Testis (tissue), 5 donors: ENCODE data around the gene IST1. TPM values are rescaled to one million over a fixed set of nuclear protein-coding genes. Genes with fewer than 3 reads are reported as not detected.
A peak's percentile ranks its signal among the peaks of the same experiment; 100 is the strongest.

Source experiments
- DNase-seq: peaks from one replicate; pipeline ENCODE4 v3.0.0-alpha.2; 2019
- H3K27ac ChIP-seq, 2 donors: fragments of 200-600 bp; sonication (generic); one replicate each; pipeline ENCODE4 v1.5.1; 2019
- H3K27me3 ChIP-seq: fragments of 200-600 bp; sonication (generic); one replicate; pipeline ENCODE4 v1.5.1; 2019
- H3K36me3 ChIP-seq: fragments of 200-600 bp; sonication (generic); one replicate; pipeline ENCODE4 v1.5.1; 2017; ENCODE audit warnings: low read depth; ENCODE audit errors: missing control alignments
- H3K4me1 ChIP-seq: fragments of 200-600 bp; sonication (generic); one replicate; pipeline ENCODE4 v1.5.1; 2019
- H3K4me3 ChIP-seq, 2 donors: fragments of 200-600 bp; sonication (generic); one replicate each; pipeline ENCODE4 v1.5.1; 2017 to 2019
- H3K9me3 ChIP-seq: fragments of 200-600 bp; sonication (generic); one replicate; pipeline ENCODE4 v1.5.1; 2017
- CTCF ChIP-seq, 3 experiments: fragments of 450-650 bp in 2 of 3; fragments of 200-600 bp in 1 of 3; sonication (generic) in 1 of 3; IDR thresholded peaks; one replicate each; pipeline ENCODE4 v1.5.1; 2016 to 2019; ENCODE audit warnings: antibody characterized with exemption in 3 of 3, mild to moderate bottlenecking in 2 of 3, moderate library complexity in 1 of 3
- POLR2A ChIP-seq: fragments of 450-650 bp; IDR thresholded peaks from one replicate; pipeline ENCODE4 v1.6.1; 2017; ENCODE audit warnings: antibody characterized with exemption, mild to moderate bottlenecking, moderate library complexity
- WGBS, 2 donors: methylation state at CpG; one replicate each; pipeline ENCODE4 v1.1.5; 2018; 5-methylcytosine and 5-hydroxymethylcytosine counted together
- intact Hi-C: fragments of 100-400 bp; cut with DNase I; formaldehyde crosslinking; loops from one replicate; pipeline ENCODE4 v1.15.1; 2023; ENCODE audit warnings: low total_unique reads
- long read RNA-seq, 2 donors: transcript quantifications; one replicate each; lab custom pipeline, GENCODE V29; 2026
- polyA plus RNA-seq: library from polyadenylated mRNA; stranded (reverse); fragments of 350-450 nt; fragmentation: Illumina TruSeq; extraction: RNeasy Lipid Tissue Mini Kit (QIAGEN cat#74804); gene quantifications from one replicate; pipeline ENCODE4 v1.2.3, GENCODE V29; 2014; ENCODE audit warnings: low read depth, low replicate concordance; ENCODE audit not compliant: insufficient read depth
- total RNA-seq, 2 donors: library from RNA; depleted of rRNA; stranded (reverse); fragments of >200 nt; gene quantifications; one replicate each; pipeline ENCODE4 v1.2.3, GENCODE V29; 2016

IST1 gene
- total RNA-seq (100 to 1,000 TPM; 301 to 306 TPM), polyA plus RNA-seq (236 TPM)
- long read RNA-seq, donor 1, full-length matches to known transcripts, result 44 of 71 reads
- long read RNA-seq, donor 1, partial matches to known transcripts, result 27 of 71 reads
- long read RNA-seq, donor 1, other reads (novel, unspliced or antisense), result 0 of 71 reads
- long read RNA-seq, donor 2, full-length matches to known transcripts, result 32 of 32 reads
- long read RNA-seq, donor 2, partial matches to known transcripts, result 0 of 32 reads
- long read RNA-seq, donor 2, other reads (novel, unspliced or antisense), result 0 of 32 reads

GRCh38 chr16:71894921-71895678 is at the start of gene IST1:
TSS of gene IST1 (plus strand) at chr16:71895531. CDS start at chr16:71915641, 20,110 bp downstream.
- Histone ChIP-seq H3K27me3 (no peaks in the 10 kb centered on the region), H3K4me3 (peak within 1 kb of the TSS; percentile 86 to 97), H3K9me3 (no peaks in the 10 kb centered on the region), H3K4me1 (peaks cover 29% of the 10 kb centered on the region), H3K27ac (peak within 1 kb of the TSS; percentile 98), H3K36me3 (no peaks in the 10 kb centered on the region)
- WGBS, 2 donors, result 0 to 1% methylated on average over 28 to 45 of the region's 67 CpGs
- intact Hi-C loops, result no loop called here
- DNase-seq, result peak; percentile 99
- TF ChIP-seq POLR2A (peak; percentile 48), CTCF (IDR thresholded peaks at IDR 0.05) (no peak)

- Histone ChIP-seq H3K4me1 (peaks cover 7% of the 10 kb centered on the region), H3K27me3 (no peaks in the 10 kb centered on the region), H3K4me3 (peak within 1 kb of the TSS; percentile 77 to 99), H3K27ac (peak within 1 kb of the TSS; percentile 86), H3K9me3 (no peaks in the 10 kb centered on the region), H3K36me3 (no peaks in the 10 kb centered on the region)
- TF ChIP-seq POLR2A, result peak; percentile 85
- peak in 1 of 3 experiments; percentile 21 for TF ChIP-seq CTCF (IDR thresholded peaks at IDR 0.05)
- 0 to 1% methylated on average over 14 to 52 of the region's 62 CpGs for WGBS, 2 donors
- DNase-seq, result peak; percentile 89
- intact Hi-C loops, result no loop called here
These were observed 49.5 kb upstream of the IST1 start, which contains the start of gene ATXN1L for GRCh38 chr16:71845639-71846430. TSS of gene ATXN1L (plus strand) at chr16:71845976. CDS start at chr16:71849741, 3,765 bp downstream.

- intact Hi-C loops, result no loop called here
- Histone ChIP-seq H3K4me3 (peak overlapping the region; percentile 77 to 99), H3K9me3 (no peaks in the 10 kb centered on the region), H3K27ac (peak overlapping the region; percentile 86), H3K27me3 (no peaks in the 10 kb centered on the region), H3K4me1 (peaks cover 7% of the 10 kb centered on the region), H3K36me3 (no peaks in the 10 kb centered on the region)
- 0% methylated on average over 11 to 20 of the region's 20 CpGs for WGBS, 2 donors
- TF ChIP-seq POLR2A (no peak), CTCF (IDR thresholded peaks at IDR 0.05) (no peak)
- peak; percentile 20 for DNase-seq
These were observed 48.9 kb upstream of the IST1 start for GRCh38 chr16:71846431-71846830.

- Histone ChIP-seq H3K36me3 (no peaks in the 10 kb centered on the region), H3K9me3 (no peaks in the 10 kb centered on the region), H3K27me3 (no peaks in the 10 kb centered on the region), H3K27ac (no peak overlapping the region), H3K4me1 (peaks cover 7% of the 10 kb centered on the region), H3K4me3 (no peak overlapping the region)
- TF ChIP-seq POLR2A (no peak), CTCF (IDR thresholded peaks at IDR 0.05) (no peak)
- intact Hi-C loops, result no loop called here
- no peak for DNase-seq
- WGBS, 2 donors, result 52 to 53% methylated on average over 3 of the region's 3 CpGs
These were observed 48.2 kb upstream of the IST1 start for GRCh38 chr16:71847096-71847495.
